NCI-H2029 (cell line): ENCODE measurements around the gene TPSD1.
A peak's percentile ranks its signal among the peaks of the same experiment; 100 is the strongest.
"Not testable (repeated sequence)": the region's sequence is repeated elsewhere in the genome, so short reads cannot be mapped to it uniquely, and the experiment has no call there.

ENCODE experiments used
- DNase-seq: peaks from one replicate; lab custom pipeline; 2025; lab: John Stamatoyannopoulos, UW

TPSD1 gene

DNA sequence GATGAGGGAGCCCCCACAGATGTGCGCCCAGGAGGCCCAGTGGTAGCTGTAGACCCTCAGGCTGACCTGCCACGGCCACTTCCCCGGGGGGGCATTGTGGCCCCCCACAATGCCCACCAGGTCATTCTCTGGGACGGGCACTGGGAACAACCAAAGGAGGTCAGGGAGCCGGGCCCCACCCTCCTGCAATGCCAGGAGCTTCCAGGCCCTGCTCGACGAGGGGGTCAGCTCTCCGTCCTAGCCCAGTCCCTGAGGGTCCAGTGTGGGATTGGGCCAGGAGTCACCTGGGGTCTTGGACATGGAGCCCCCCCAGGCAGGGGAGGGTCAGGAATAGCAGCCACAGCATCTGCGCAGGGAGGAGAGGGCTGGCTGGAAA is 7.0 kb downstream of the TPSD1 start:
- no peak for DNase-seq

DNA sequence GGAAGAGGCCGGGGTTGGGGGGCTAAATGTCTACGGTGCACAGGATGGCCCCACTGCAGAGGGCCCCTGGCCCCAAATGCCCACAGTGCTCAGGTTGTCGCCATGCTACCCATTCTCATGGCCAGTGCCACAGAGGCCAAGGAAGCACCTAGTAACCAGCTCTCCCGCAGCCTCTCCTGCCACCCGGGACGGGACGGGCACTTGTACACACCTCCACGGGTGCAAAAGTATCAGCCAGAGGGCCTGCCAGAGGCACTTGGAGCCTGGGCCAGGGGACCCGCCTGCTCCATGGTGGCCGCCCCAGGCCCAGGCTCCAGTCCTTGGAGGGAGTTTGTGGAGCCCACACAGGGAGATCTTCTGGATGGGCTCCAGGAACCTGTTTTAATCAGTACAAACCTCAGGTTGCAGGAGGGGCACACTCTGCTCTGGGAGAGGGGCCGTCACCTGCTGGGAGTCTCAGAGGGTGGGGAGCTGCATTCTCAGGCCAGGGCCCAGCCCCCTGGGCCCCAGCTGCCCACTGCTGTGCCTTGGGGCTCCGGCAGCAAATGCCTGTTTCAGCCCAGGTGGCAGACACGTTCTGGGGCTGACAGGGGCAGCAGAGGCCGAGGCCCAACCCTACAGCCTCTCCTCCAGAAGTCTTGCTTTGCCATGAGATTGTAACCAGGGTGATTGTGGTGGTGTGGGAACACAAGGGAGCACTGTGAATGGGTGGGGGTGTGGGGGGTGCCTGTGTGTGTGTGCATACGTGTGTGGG is 7.9 kb downstream of the TPSD1 start:
- no peak for DNase-seq

GRCh38 chr16:1264345-1265089 is 8.6 kb downstream of the TPSD1 start:
- no peak for DNase-seq

GRCh38 chr16:1265090-1265630 is 9.3 kb downstream of the TPSD1 start:
- DNase-seq: no peak

- no peak for DNase-seq
Measured at GRCh38 chr16:1265826-1266225, 10.0 kb downstream of the TPSD1 start.

- not testable (repeated sequence) for DNase-seq
Measured at GRCh38 chr16:1269418-1269817, 13.5 kb downstream of the TPSD1 start.

DNA sequence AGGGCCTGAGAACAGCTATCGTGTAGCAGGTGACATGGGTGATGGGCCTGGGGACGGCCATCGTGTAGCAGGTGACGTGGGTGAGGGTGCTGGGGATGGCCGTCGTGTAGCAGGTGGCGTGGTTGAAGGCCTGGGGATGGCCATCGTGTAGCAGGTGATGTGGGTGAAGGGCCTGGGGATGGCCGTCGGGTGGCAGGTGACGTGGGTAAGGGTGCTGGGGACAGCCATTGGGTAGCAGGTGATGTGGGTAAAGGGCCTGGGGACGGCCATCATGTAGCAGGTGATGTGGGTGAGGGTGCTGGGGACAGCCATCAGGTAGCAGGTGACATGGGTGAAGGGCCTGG is 15.5 kb downstream of the TPSD1 start:
- DNase-seq: no peak

- peak; percentile 86 for DNase-seq
Measured at GRCh38 chr16:1271724-1272413, 16.0 kb downstream of the TPSD1 start.

DNA sequence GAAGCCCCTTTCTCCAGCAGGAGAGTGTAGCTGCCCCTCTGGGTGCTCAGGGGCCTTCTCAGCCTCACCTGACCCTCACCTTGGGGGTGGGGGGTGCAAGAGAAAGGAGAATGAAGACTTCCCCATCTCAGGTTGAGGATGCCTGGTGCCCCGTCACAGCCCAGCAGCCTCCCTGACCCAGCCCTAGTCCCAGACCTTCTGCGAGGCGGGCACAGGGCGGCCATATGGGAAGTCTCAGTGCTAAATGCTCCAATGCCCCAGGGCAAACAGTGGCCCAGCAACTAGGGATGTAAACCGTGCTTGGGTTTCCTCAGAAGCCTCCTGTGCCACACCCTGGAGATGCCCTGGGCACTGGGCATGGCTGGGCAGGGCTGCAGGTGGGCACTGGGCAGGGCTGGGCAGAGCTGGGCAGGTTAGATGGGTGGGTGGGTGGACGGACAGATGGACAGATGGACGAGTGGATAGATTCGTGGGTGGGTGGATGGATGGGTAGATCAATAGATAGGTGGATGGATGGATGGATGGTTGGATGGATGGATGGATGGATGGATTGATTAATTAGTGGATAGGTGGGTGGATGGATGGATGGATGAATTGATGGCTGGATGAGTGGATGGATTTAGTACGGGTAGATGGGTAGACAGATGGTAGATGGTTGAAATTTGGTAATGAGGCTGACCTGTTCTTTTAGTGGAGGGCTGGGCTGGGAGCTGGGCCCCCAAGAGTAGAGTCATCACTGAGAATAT is 16.8 kb downstream of the TPSD1 start:
- no peak for DNase-seq

DNA sequence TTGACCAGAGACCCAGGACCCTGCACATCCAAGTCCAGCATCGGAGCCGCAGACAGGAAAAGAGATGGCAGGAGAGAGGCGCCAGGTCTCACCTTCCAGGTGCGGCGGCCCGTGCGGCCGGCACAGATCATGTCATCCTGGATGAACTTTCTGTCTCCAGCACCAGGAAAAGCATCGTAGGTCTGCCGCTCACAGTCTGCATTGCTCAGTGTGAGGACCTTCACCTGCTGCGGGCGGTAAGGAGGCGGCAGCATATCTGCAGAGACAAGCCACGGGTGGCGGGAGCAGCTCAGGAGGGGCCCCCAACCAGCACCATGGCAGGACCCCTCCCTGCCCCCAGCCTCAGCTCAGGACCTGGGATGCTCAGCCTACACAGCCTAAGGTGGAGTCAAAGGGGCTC is 17.9 kb downstream of the TPSD1 start:
- no peak for DNase-seq

GRCh38 chr16:1274767-1275166 is 18.9 kb downstream of the TPSD1 start:
- no peak for DNase-seq

DNA sequence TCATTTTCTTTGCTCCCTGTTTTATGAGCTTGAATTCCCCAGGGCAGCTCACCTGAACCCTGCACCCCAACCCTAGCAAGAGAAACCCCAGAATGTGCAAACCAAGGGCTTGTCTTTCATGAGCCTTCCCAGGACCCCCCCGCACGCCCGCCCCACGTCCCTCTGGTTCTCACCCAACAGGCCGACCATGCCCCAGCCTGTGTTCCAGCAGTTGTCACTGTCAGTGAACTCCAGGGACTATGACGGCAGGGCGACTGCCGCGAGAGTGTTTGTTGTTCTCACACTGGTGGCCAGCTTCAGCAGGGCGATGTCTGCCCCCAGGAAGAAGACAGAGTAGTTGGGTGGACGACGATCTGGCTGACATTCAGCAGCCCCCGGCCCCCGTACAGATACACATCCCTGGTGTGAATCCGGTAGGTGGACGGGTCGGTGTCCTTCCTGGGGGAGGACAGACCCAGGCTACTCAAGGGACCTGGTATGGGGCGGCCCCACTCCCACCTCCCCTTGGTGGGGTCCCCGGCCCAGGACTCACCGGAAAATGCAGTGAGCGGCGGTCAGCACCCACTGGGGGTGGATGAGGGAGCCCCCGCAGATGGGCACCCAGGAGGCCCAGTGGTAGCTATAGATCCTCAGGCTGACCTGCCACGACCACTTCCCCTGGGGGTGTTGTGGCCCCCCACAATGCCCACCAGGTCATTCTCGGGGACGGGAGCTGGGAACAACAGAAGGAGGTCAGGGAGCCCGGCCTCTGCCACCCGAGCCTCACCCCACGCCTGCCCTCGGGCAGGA is 20.1 kb downstream of the TPSD1 start:
- no peak for DNase-seq

- DNase-seq: no peak
Measured at GRCh38 chr16:1276580-1276878, 20.7 kb downstream of the TPSD1 start.

- DNase-seq: no peak
Measured at GRCh38 chr16:1277151-1277598, 21.3 kb downstream of the TPSD1 start.

DNA sequence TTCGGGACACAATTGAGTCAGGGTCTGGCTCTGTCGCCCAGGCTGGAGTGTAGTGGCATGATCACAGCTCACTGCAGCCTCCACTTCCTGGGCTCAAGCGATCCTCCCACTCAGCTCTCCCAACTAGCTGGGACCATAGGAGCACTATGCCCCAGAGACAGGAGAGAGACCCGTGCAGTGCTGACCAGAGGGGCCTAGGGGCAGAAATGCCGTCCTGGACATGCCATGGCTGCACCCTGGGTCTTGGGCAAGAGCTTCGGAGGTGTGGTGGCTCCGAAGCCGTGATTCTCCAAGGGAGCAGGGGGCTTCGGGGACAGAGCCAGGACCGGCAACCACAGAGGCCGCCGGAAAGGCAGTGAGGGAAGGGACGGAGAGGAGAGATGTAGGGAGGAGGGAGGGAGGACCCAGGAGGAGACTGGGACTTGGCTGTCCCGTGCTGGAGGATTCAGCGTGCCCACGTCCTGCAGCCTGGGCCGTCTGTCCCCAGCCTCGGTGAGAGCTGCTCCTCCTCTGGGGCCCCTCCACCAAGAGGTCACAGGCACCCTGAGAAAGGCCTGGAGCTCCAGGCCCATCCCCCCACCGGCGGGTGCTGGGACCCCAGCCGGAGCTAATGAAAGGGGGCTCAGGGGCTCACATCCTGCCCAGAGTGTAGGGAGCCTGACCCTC is 21.9 kb downstream of the TPSD1 start:
- no peak for DNase-seq

GRCh38 chr16:1278477-1278876 is 22.6 kb downstream of the TPSD1 start:
- DNase-seq: no peak

GRCh38 chr16:1279081-1279944 is 23.4 kb downstream of the TPSD1 start:
- no peak for DNase-seq

GRCh38 chr16:1279945-1280589 is 24.2 kb downstream of the TPSD1 start:
- DNase-seq: no peak

DNA sequence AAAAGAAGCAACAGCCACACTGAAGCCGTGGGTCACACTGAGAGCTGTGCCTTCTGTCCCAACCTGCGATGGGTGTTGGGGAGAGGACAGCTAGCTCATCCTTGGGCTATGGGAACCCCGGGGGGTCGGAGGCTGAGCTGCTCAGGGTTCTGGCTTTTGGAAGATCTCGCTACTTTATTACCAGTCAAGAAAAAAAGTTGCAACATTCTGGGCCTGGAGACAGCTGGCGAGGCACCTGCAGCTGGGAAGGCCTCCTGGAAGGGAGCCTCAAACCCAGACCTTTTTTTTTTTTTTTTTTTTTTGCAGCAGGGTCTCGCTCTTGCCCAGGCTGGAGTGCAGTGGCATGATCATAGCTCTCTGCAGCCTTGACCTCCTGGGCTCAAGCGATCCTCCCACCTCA is 24.9 kb downstream of the TPSD1 start:
- DNase-seq: no peak
